ENCODE data around the gene SLC22A2. TPM values are rescaled to one million over a fixed set of nuclear protein-coding genes. Genes with fewer than 3 reads are reported as not detected.

The SLC22A2 gene
- polyA plus RNA-seq, 1 experiment: not detected

DNA sequence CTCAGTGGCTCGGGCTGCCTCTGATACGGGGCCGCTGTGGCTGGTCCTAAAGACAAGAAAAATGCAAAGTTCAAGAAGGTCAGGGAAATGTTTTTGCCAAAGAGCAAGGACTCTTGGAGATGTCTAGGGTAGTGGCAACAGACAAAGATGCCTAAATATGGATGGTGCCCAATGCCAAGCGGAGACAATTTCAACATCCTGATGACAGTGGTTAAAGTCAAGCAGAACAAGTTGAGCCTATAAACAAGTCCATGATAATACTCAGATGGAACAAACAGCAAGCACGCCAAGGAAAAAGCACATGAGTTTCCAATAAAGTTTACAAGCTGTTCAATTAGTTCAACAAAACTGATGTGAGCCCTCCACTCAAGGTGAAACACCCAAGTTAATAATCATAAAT lies 85.9 kb downstream of the SLC22A2 start:
- DNase-seq (ENCODE audit: low read depth, low spot score): no peak
- Histone ChIP-seq H3K27ac (ENCODE audit: low read depth, low read length) (no peak overlapping the region), H3K27me3 (ENCODE audit: control insufficient read depth, insufficient read depth, low read length) (no peaks in the 10 kb centered on the region), H3K9me3 (ENCODE audit: control insufficient read depth, insufficient read depth, low read length) (no peaks in the 10 kb centered on the region; the same call in 1 of the 2 replicates), H3K4me3 (ENCODE audit: low read depth, low read length) (no peak overlapping the region)
- TF ChIP-seq, protein P1, sequence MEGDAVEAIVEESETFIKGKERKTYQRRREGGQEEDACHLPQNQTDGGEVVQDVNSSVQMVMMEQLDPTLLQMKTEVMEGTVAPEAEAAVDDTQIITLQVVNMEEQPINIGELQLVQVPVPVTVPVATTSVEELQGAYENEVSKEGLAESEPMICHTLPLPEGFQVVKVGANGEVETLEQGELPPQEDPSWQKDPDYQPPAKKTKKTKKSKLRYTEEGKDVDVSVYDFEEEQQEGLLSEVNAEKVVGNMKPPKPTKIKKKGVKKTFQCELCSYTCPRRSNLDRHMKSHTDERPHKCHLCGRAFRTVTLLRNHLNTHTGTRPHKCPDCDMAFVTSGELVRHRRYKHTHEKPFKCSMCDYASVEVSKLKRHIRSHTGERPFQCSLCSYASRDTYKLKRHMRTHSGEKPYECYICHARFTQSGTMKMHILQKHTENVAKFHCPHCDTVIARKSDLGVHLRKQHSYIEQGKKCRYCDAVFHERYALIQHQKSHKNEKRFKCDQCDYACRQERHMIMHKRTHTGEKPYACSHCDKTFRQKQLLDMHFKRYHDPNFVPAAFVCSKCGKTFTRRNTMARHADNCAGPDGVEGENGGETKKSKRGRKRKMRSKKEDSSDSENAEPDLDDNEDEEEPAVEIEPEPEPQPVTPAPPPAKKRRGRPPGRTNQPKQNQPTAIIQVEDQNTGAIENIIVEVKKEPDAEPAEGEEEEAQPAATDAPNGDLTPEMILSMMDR (IDR thresholded peaks at IDR 0.05; ENCODE audit: low read depth, low read length): no peak
- ChIA-PET CTCF (no interaction called here), POLR2A (no interaction called here)

GRCh38 chr6:160170018-160170680 lies 88.5 kb downstream of the SLC22A2 start:
- TF ChIP-seq, protein P1 (IDR thresholded peaks at IDR 0.05; ENCODE audit: low read depth, low read length): no peak
- ChIA-PET POLR2A (no interaction called here), CTCF (interaction anchor here (0.9 kb wide), 1 partner anchor 285 kb away, joined by 3 read pairs; no protein-coding TSS in a partner anchor)
- Histone ChIP-seq H3K27ac (ENCODE audit: low read depth, low read length) (no peak overlapping the region), H3K4me3 (ENCODE audit: low read depth, low read length) (no peak overlapping the region), H3K9me3 (ENCODE audit: control insufficient read depth, insufficient read depth, low read length) (no peaks in the 10 kb centered on the region; the same call in 1 of the 2 replicates), H3K27me3 (ENCODE audit: control insufficient read depth, insufficient read depth, low read length) (peaks cover 2% of the 10 kb centered on the region)
- no peak for DNase-seq (ENCODE audit: low read depth, low spot score)

GRCh38 chr6:160167604-160168399 lies 90.8 kb downstream of the SLC22A2 start:
- peaks cover 2% of the 10 kb centered on the region for H3K27me3 ChIP-seq (ENCODE audit: control insufficient read depth, insufficient read depth, low read length)
- ChIA-PET CTCF (no interaction called here), POLR2A (no interaction called here)
- H3K4me3 ChIP-seq (ENCODE audit: low read depth, low read length): no peak overlapping the region
- DNase-seq (ENCODE audit: low read depth, low spot score): no peak
- H3K9me3 ChIP-seq (ENCODE audit: control insufficient read depth, insufficient read depth, low read length): no peaks in the 10 kb centered on the region; the same call in 1 of the 2 replicates
- H3K27ac ChIP-seq (ENCODE audit: low read depth, low read length): no peak overlapping the region
- TF ChIP-seq, protein P1 (IDR thresholded peaks at IDR 0.05; ENCODE audit: low read depth, low read length): no peak

Other genes starting within 250 kb of the SLC22A2 start
- 0.10 and 0.36 TPM in 2 replicates for gene SLC22A1, start 137.0 kb downstream of the SLC22A2 start, polyA plus RNA-seq (2011; rRNA removed)
- gene SLC22A3, start 89.6 kb upstream of the SLC22A2 start, polyA plus RNA-seq (2011; rRNA removed): 0.07 TPM in 1 of 2 replicates, not detected in the other

Data from AG04450 (cell line).